ENCODE measurements around the gene NME2.
"Not testable (repeated sequence)": the region's sequence is repeated elsewhere in the genome, so short reads cannot be mapped to it uniquely, and the experiment has no call there.

NME2 gene

DNA sequence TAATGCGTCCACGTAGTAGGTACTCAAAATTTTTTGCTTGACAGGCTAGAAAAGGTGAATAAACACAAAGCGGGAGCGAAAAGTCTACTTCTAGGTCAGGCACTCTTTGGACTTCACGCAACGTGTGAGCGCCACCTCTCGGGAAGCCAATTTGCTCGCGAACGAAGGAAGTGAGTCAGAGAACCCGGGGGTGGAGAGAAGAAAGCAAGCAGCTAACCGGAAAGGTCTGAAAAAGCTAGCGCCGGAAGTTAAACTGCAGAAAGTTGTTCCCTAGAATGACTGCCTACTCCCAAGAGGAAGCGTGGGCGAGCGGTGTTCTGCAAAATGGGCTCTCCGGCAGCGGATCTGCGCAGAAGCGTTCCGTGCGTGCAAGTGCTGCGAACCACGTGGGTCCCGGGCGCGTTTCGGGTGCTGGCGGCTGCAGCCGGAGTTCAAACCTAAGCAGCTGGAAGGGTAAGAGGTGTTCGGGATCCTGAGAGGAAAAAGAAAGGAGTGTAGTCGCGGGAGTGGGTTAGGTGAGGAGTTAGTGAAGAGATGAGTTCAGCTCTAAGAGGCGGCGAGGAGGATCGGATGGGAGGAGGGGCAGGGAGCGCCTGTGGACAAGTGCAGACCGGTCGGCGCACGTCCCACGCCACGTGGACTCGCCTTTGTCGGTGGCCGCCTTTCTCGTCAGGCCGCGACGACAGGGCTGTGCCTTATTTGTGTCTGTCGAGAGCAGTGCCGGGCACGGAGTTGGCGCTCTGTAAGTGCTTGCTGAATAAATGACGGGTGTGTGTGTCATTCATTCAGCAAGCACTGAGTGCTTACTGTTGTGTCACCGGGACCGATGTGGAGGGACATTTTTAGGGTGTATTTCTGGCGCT, 12.8 kb upstream of the NME2 start, which contains the start of gene NME1:
TSS of gene NME1 (plus strand) at position 350 of the 863 bp plus-strand sequence. CDS start 2,096 bp downstream, outside the sequence.
- peak; percentile 99 for DNase-seq (ENCODE audit: low spot score)

DNA sequence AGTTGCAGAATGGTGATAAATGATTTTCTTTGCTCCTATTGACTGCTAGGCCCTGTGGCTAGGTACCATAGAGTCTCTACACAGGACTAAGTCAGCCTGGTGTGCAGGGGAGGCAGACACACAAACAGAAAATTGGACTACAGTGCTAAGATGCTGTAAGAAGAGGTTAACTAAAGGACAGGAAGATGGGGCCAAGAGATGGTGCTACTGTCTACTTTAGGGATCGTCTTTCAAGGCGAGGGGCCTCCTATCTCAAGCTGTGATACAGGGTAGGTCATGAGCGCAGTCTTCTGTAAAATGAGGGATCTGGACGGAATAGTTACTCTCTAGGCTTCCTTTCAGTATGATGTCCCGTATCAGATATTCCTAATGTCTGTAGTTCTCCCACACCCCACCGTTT, 12.0 kb upstream of the NME2 start:
- DNase-seq (ENCODE audit: low spot score): no peak

DNA sequence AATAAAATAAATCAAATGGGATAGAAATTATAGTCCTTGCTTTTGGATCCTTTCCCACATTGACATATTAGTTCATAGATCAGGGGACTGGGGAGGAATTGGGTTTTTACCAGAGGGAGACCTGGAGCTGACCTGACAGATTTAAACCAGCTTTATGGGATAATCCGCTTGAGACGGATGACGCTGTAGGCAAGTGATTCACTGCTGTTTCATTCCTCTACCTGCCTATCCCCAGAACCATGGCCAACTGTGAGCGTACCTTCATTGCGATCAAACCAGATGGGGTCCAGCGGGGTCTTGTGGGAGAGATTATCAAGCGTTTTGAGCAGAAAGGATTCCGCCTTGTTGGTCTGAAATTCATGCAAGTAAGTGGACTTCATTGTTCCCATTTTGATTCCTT, 10.8 kb upstream of the NME2 start:
- no peak for DNase-seq (ENCODE audit: low spot score)

GRCh38 chr17:51159604-51160003, 6.6 kb upstream of the NME2 start:
- DNase-seq (ENCODE audit: low spot score): no peak

GRCh38 chr17:51161541-51161940, 4.7 kb upstream of the NME2 start:
- DNase-seq (ENCODE audit: low spot score): no peak

DNA sequence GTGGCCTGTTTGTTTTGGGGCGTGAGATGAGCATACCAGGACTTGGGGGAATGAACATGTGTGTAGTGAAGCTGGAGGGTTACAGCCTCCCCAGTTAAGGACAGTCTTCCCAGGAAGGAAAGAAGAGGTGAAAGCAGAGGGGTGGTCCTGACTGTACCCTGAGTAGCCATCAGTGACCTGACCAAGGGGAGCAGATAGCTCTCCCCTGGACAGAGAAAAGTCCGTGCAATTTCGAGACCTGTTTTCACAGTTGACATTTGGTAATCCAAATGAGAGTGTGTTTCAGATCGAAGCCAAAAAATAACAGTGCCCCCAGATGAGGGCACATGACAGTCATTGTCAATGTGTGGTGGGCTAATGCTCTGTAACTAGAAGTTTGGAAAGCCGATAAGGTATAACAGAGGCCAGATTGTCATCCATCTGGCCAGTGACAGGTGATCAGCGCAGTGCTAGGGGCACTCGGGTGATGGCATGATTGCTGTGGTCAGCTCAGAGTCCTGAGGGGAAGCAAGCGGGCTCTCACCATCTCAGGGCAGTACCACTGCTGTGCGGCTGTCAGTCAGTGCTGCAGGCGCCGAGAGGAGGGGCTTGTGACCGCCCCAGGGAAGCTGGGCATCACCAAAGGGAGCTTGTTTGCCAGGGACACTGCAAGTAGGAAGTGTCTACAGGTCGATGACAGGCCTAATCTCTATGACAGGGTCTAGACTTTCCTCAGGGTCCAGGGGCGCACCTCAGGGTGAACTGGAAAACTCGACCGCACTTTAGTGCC, 1.1 kb upstream of the NME2 start:
- peak; percentile 58 for DNase-seq (ENCODE audit: low spot score)

DNA sequence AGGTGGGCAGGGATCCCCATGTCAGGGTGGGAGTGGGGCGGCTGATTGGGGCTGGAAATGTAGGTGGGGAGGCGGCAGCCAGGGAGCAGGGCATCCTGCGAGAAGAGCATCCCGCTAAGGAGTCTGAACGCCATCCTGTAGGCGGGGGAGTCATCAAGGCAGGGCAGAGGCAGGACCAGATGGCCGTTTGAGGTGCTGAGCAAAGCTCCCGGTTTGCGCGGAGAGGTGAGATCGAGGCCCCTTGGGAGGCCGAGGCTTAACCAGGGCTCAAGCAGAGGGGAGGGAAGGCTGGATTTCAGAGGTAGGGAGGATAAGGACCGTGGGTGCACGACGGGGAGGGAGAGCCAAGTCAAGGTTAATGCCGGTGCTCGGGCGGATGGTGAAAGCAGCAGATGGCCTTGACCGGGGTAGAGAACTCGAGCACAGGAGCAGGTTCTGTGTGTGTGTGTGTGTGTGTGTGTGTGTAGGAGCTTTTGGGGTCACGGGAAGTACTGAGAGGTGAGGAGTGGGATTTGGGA, 472 bp upstream of the NME2 start:
- no peak for DNase-seq (ENCODE audit: low spot score)

GRCh38 chr17:51166987-51167931, 1.0 kb downstream of the NME2 start:
- peak; percentile 86 for DNase-seq (ENCODE audit: low spot score)

DNA sequence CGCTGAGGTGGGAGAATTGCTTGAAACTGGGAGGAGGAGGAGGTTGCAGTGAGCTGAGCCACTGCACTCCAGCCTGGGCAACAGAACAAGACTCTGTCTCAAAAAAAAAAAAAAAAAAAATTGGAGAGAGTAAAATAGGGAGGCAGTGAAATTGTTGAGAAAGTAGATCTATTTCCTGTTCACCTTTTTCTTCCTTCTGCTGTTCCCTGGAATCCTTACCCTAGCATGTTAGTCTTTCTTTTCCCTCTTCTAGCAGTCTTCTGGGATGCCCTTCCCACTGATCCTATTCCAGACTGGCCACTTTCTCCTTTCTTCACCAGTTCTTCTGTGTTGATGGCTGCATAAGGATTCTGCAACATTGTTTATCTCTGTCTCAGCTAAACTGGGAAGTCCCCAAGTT, 3.1 kb downstream of the NME2 start:
- DNase-seq (ENCODE audit: low spot score): no peak

DNA sequence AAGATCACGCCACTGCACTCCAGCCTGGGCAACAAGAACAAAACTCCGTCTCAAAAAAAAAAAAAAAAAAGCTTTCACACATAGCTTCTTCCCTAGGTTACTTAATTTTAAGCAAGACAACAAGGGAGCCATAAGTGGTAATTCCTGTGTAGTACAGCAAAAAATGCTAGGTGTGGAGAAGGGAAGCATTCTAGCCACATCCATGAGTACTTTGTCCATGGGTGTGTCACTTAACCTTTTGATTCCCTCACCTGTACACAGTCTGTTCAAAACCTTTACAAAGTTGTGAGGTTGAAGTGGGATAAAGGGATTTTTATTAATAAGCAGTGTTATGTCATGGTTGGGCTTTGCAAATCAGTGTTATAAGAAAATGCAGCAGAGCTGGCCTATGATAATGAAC, 4.5 kb downstream of the NME2 start:
- DNase-seq (ENCODE audit: low spot score): no peak

GRCh38 chr17:51172030-51172429, 5.8 kb downstream of the NME2 start:
- not testable (repeated sequence) for DNase-seq (ENCODE audit: low spot score)

- DNase-seq (ENCODE audit: low spot score): peak; percentile 19
Measured at GRCh38 chr17:51180486-51180885, 14.3 kb downstream of the NME2 start.

DNA sequence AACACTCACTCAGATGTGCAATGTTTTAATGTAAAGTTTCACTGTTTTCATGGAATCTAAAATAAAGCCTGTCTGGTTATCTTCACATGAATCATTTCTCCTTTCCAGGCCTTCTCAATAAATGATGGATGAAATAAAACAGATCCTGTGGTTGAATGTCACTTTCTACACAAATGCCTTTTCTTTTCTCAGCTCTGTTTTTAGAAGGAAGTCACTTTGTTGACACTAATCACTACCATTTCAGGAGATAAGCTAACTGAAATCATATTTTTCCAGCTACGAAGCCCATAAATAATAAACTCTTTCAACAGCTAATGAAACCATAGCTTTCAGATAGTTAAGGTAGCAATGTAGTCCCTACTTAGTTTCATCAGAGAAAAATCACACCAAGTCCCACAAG, 17.9 kb downstream of the NME2 start:
- no peak for DNase-seq (ENCODE audit: low spot score)

GRCh38 chr17:51185763-51186332, 19.6 kb downstream of the NME2 start:
- DNase-seq (ENCODE audit: low spot score): no peak

DNA sequence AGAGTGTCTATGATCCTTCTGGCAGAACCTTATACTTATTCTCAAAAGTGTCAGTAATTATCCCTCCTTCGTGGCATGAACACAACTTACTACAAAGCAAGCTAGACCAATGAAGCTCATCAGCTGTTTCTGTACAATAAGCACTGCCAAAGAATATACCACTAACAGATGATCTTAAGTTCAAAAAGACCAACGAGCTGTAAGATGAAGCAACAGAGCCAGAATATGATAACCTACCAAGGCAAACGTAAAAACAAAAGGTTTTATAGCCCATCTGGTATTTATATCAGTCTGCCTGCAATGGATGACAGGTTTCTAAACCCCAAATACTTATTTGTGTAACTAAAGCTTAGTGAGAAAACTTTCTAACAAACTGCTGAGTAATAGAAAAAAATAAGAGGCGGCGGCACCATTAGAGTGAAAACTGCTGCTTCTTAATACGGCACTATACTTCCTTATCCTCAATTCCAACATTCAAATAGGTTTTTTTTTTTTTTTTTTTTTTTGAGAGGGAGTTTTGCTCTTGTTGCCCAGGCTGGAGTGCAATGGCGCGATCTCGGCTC, 22.1 kb downstream of the NME2 start:
- DNase-seq (ENCODE audit: low spot score): no peak

DNA sequence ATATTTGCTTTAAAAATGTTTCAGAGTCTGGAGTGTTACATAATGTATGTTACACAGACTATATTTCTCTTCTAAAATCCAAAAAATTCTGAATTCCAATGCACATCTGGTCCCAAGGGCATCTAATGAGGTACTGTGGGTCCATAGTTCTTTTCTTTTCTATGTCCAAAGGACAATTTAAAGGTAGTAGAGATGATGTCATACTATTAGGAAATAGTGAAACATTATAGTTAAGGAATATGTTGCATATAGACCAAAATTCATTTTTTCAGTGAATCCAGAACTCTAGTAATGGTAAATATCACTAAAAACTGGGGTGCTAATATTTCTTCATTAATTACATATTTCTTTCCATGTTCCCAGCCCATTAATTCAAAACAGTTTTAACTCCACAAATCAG, 23.0 kb downstream of the NME2 start:
- DNase-seq (ENCODE audit: low spot score): no peak

GRCh38 chr17:51189628-51190027, 23.4 kb downstream of the NME2 start:
- DNase-seq (ENCODE audit: low spot score): no peak

GRCh38 chr17:51191895-51192294, 25.7 kb downstream of the NME2 start:
- DNase-seq (ENCODE audit: low spot score): no peak

DNA sequence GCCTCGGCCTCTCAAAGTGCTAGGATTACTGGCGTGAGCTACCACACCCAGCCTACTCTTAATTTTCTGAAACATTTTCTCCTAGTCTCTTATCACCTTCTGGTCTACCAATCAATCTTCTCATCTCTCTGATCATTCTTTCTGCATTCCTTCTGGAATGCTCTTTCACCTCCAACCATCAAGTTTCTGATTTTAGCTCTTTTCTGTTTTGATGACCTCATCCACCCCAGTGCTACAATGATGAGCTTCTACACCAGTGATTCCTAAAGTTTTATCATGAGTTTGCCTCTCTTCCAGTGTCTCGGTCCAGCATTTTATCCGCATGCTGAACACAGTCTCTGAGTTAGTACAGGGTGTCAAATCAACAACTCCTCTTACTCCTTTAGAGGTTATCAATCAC, 31.5 kb downstream of the NME2 start:
- no peak for DNase-seq (ENCODE audit: low spot score)

GRCh38 chr17:51200295-51200694, 34.1 kb downstream of the NME2 start:
- no peak for DNase-seq (ENCODE audit: low spot score)

- no peak for DNase-seq (ENCODE audit: low spot score)
Measured at GRCh38 chr17:51200846-51201245, 34.6 kb downstream of the NME2 start.
